Endothelial cell (in vitro differentiated cells): ENCODE measurements around the gene RPH3AL. TPM values are rescaled to one million over a fixed set of nuclear protein-coding genes. Genes with fewer than 3 reads are reported as not detected.

Source experiments
- DNase-seq: peaks from one replicate; pipeline ENCODE4 v3.0.0; 2021; ENCODE audit warnings: low spot score
- H3K27ac Mint-ChIP-seq: one replicate; pipeline ENCODE4 v1.8.0; 2021; ENCODE audit warnings: mixed read lengths, inconsistent platforms; ENCODE audit not compliant: unreplicated experiment
- H3K27me3 Mint-ChIP-seq: one replicate; pipeline ENCODE4 v1.8.0; 2021; ENCODE audit warnings: mild to moderate bottlenecking, moderate library complexity, mixed read lengths, inconsistent platforms; ENCODE audit not compliant: unreplicated experiment
- H3K36me3 Mint-ChIP-seq: one replicate; pipeline ENCODE4 v1.8.0; 2021; ENCODE audit warnings: mild to moderate bottlenecking, low read depth, mixed read lengths, inconsistent platforms; ENCODE audit not compliant: unreplicated experiment
- H3K4me1 Mint-ChIP-seq: one replicate; pipeline ENCODE4 v1.8.0; 2021; ENCODE audit warnings: mild to moderate bottlenecking, mixed read lengths, inconsistent platforms; ENCODE audit not compliant: unreplicated experiment
- H3K4me3 Mint-ChIP-seq: one replicate; pipeline ENCODE4 v1.8.0; 2021; ENCODE audit warnings: mild to moderate bottlenecking, mixed read lengths, inconsistent platforms; ENCODE audit not compliant: unreplicated experiment
- H3K9me3 Mint-ChIP-seq: one replicate; pipeline ENCODE4 v1.8.0; 2021; ENCODE audit warnings: mixed read lengths, inconsistent platforms; ENCODE audit not compliant: unreplicated experiment
- total RNA-seq: library from RNA; stranded (reverse); fragmentation: NEBNext Ultra II Directional; extraction: Animal tissue kit (Norgen Biotek cat#: 25700); gene quantifications from one replicate; pipeline ENCODE4 v1.2.1, GENCODE V29; 2021; ENCODE audit not compliant: unreplicated experiment
- TF ChIP-seq, protein P1 (sequence below): fragments of 200-600 bp; sonication (generic); IDR thresholded peaks from one replicate; pipeline ENCODE4 v1.5.0; 2021; ENCODE audit warnings: antibody characterized with exemption; ENCODE audit not compliant: unreplicated experiment

Gene RPH3AL
- total RNA-seq, 1 donor from 2014 or later: 3.4 TPM

- TF ChIP-seq, protein P1, sequence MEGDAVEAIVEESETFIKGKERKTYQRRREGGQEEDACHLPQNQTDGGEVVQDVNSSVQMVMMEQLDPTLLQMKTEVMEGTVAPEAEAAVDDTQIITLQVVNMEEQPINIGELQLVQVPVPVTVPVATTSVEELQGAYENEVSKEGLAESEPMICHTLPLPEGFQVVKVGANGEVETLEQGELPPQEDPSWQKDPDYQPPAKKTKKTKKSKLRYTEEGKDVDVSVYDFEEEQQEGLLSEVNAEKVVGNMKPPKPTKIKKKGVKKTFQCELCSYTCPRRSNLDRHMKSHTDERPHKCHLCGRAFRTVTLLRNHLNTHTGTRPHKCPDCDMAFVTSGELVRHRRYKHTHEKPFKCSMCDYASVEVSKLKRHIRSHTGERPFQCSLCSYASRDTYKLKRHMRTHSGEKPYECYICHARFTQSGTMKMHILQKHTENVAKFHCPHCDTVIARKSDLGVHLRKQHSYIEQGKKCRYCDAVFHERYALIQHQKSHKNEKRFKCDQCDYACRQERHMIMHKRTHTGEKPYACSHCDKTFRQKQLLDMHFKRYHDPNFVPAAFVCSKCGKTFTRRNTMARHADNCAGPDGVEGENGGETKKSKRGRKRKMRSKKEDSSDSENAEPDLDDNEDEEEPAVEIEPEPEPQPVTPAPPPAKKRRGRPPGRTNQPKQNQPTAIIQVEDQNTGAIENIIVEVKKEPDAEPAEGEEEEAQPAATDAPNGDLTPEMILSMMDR: no peak
- H3K9me3 Mint-ChIP-seq: no peaks in the 10 kb centered on the region
- H3K36me3 Mint-ChIP-seq: peaks cover 2% of the 10 kb centered on the region
- no peak for DNase-seq
- no peak overlapping the region for H3K4me3 Mint-ChIP-seq
- H3K27me3 Mint-ChIP-seq: peaks cover 2% of the 10 kb centered on the region
- H3K27ac Mint-ChIP-seq: no peak overlapping the region
- peaks cover 6% of the 10 kb centered on the region for H3K4me1 Mint-ChIP-seq
Measured at GRCh38 chr17:281365-281999, 71.1 kb downstream of the RPH3AL start.

DNA sequence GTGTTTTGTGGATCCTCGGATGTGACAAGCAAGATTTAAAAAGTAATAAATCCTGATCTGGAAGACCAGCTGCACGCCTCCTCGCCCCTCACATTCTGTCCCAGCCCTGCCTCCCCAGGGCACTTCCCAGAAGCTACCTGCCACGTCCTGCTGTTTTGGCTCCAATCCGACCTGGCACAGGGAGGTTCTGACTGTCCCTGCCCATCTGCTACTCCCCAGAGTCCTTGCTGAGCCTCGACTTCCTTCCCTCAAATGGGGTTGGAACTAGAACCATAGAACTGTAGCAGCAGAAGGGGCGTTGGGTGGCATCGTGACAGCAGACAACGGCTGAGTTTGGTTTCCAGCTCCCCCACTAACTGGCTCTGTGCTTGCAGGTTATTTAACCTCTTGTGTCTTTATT lies 71.7 kb downstream of the RPH3AL start:
- TF ChIP-seq, protein P1: no peak
- Mint-ChIP-seq H3K27ac (no peak overlapping the region), H3K9me3 (no peaks in the 10 kb centered on the region), H3K4me3 (no peak overlapping the region), H3K27me3 (peaks cover 3% of the 10 kb centered on the region), H3K36me3 (no peaks in the 10 kb centered on the region), H3K4me1 (peaks cover 6% of the 10 kb centered on the region)
- no peak for DNase-seq

DNA sequence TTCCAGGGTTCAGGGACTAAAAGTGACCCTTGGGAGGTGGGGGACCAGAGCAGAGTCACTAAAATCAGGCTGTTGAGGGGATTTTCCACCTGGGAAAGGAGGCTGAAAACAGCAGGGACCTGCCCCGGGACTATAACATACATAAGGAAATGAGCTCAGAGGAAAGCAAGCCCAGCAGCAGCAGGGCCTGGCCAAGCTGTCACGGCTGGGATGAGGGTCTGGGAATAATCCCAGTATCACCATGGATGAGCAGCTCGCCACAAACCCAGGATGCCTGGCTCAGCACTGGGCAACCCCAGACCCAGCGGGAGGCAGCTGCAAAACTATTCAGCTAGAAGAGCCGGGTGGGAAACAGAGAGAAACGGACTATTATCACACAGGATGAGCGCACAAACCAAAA lies 72.4 kb downstream of the RPH3AL start:
- no peaks in the 10 kb centered on the region for H3K36me3 Mint-ChIP-seq
- TF ChIP-seq, protein P1: no peak
- H3K27ac Mint-ChIP-seq: peak overlapping the region; percentile 58
- peaks cover 6% of the 10 kb centered on the region for H3K4me1 Mint-ChIP-seq
- no peak overlapping the region for H3K4me3 Mint-ChIP-seq
- no peaks in the 10 kb centered on the region for H3K9me3 Mint-ChIP-seq
- no peak for DNase-seq
- peaks cover 3% of the 10 kb centered on the region for H3K27me3 Mint-ChIP-seq

DNA sequence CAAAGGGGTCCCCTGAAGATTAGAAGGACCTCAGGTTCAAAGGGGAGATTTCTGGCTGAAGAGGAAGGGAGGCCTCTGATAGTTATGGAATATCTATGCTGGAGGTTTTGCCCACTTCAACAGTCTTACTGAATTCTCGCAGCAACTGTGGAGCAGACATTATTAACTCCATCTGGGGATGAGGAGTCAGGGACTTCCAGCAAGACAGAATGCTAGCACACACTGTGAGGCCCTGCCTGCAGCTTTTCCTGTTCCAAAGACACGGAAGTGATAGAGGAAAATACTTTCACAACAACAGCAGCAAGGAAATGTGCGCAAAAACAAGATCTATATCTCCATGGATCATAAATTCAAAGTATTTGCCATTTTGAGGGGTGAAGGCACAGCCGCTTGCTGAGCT lies 72.8 kb downstream of the RPH3AL start:
- peaks cover 6% of the 10 kb centered on the region for H3K27me3 Mint-ChIP-seq
- no peak for DNase-seq
- peaks cover 6% of the 10 kb centered on the region for H3K4me1 Mint-ChIP-seq
- H3K4me3 Mint-ChIP-seq: no peak overlapping the region
- H3K9me3 Mint-ChIP-seq: no peaks in the 10 kb centered on the region
- TF ChIP-seq, protein P1: no peak
- no peaks in the 10 kb centered on the region for H3K36me3 Mint-ChIP-seq
- H3K27ac Mint-ChIP-seq: peak overlapping the region; percentile 58

GRCh38 chr17:279331-279730 lies 73.3 kb downstream of the RPH3AL start:
- Mint-ChIP-seq H3K27ac (peak overlapping the region; percentile 58), H3K27me3 (peaks cover 6% of the 10 kb centered on the region), H3K4me3 (no peak overlapping the region)

More at GRCh38 chr17:279331-279730, 73.3 kb downstream of the RPH3AL start:
- TF ChIP-seq, protein P1: no peak
- no peaks in the 10 kb centered on the region for H3K9me3 Mint-ChIP-seq
- DNase-seq: no peak
- peaks cover 6% of the 10 kb centered on the region for H3K4me1 Mint-ChIP-seq
- no peaks in the 10 kb centered on the region for H3K36me3 Mint-ChIP-seq
